Activated CD8-positive, alpha-beta memory T cell treated with anti-CD3 and anti-CD28 coated beads, Interleukin-2, amount 50 U/mL, for 24 hours (primary cell): ENCODE data around the gene SCUBE1.

Source experiments
- DNase-seq: peaks from one replicate; pipeline ENCODE4 v3.0.0-alpha.2; 2020; ENCODE audit errors: extremely low read depth

The SCUBE1 gene

DNA sequence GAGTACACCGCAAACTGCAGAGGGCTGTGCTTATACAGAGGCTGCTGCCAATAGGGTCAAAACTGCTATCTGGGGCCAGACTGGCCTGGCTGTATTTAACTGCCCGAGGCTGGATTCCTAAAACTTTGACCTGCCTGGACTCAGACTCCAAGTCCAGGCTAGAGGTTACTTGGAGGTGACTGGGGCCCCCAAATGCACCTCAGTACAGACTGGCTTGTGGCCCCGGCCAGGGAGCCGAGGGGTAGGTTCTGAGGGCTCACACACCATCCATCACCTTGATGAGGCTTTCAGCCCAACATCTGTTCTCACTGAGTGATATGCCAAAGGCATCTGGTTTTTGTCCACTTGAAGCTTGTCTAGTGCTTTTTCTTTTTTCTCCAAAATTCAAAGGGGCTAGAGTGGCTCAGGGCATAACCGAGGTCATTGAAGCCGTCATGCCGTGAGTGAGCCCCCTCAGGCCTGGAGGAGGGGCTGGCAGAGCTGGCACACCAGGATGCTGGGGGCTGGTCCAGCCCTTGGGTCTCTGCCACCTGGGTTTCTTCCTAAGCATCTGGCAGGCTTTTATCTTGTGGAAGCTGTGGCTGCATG lies 103.9 kb downstream of the SCUBE1 start:
- no peak for DNase-seq

DNA sequence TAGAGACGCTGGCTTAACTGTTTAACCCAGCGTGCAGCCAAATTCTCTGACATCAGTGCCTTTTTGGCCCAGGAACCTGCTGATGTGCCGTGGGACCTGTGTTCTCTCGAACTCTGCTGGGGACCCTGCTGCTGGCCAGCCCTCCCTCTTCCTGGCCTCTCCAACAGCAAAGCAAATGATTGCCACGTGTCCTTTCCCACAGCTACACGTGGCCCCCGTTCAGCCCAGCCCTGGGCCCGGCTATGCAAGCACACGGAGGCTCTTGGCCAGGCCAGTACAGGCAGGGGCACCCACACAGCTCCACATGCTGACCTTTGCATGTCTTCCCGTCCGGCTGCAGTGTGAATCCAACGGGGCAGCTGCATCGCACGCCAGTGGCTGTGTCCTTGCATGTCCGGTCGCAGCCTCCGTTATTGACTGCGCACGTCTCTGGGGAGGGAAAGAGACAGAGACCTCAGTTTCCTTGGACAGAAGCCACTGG lies 104.6 kb downstream of the SCUBE1 start:
- no peak for DNase-seq

- no peak for DNase-seq
Observed at GRCh38 chr22:43237280-43237679, 105.9 kb downstream of the SCUBE1 start.

GRCh38 chr22:43236411-43237166 lies 106.6 kb downstream of the SCUBE1 start:
- DNase-seq: no peak

DNA sequence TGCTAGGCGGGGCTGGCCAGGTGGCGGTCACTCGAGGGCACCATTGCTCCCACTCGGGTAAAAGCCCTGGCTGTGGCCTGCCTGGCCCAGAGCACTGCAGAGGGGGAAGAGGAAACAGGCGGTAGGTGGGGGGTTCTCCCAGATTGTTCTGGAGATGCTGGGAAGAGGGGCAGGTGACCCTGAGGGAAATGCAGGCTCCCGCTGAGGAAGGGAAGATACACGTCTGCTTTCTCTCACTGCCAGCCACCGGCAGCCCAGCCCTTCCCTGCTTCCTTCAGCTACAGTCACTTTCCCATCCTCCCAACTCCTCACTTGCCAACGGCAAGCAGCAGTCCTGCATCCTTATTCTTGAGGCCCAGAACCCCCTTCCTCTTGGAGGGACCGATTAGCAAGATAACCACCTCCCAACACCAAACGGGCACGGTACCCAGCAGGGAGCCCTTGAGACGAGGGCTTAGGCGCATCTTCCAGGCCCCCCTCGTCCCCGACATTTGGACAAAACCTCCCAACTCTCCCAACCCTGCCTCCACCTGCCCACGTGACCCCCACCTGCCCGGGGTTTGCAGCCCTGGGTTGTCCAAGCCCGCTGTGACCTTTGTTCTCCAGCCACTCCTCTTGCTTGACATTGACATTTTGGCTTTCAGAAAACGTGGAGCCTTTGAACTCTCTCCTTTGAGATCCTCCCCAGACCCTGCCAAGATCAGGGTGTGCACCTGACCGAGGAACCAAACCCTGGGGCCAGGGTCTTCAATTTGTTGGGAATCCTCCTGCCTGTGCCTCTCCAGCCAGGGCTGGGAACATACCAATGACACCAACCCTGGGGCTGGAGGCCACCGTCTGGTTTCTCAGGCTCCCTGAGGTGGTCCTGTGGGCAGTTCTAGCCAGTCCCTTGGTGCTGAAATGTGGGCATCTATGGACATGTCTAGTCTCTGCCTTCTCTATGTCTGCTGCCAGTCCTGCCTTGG lies 107.4 kb downstream of the SCUBE1 start:
- DNase-seq: no peak

- no peak for DNase-seq
Observed at GRCh38 chr22:43234264-43234988, 108.7 kb downstream of the SCUBE1 start.

DNA sequence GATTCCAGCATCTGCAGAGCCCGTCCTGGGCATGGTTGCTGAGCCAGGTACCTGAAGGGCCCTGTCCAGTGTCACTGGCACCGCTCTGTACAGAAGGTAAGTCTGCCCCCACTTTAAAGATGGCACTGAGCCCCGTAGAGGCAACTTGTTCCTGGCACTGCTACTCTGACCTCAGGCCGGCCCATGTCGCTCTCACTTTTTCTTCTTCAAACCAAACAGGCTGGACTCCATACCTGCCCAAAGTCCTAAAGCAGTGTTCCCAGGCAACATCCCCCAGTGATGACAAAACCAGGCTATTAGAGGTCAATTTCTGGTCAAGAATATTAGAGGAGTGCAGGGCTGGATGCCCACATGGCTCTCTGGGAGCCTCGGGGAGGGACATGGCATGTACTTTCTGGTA lies 109.6 kb downstream of the SCUBE1 start:
- no peak for DNase-seq

- no peak for DNase-seq
Observed at GRCh38 chr22:43232445-43232844, 110.7 kb downstream of the SCUBE1 start.

GRCh38 chr22:43231724-43232034 lies 111.5 kb downstream of the SCUBE1 start:
- DNase-seq: no peak

GRCh38 chr22:43230971-43231723 lies 112.0 kb downstream of the SCUBE1 start:
- peak; percentile 35 for DNase-seq

DNA sequence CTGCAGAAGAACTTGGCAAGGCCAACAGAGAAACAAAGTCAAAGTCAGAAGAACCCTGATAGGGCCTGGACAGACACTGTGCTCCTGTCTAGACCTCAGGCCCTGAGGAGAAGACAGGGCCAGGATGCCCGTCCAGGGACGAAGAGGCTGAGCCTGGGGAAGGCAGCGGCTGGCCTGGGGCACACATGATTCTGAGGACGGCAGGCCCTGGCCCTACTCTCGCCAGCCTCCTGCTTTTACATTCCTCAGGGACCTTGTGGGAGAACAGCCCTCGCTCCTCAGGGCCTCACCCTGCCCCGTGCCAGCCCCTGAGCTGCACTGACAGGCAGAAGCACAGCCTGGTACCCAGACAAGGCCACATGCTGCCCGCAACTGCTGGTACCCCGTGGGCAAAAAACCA lies 112.6 kb downstream of the SCUBE1 start:
- DNase-seq: no peak

GRCh38 chr22:43228863-43229262 lies 114.3 kb downstream of the SCUBE1 start:
- no peak for DNase-seq

DNA sequence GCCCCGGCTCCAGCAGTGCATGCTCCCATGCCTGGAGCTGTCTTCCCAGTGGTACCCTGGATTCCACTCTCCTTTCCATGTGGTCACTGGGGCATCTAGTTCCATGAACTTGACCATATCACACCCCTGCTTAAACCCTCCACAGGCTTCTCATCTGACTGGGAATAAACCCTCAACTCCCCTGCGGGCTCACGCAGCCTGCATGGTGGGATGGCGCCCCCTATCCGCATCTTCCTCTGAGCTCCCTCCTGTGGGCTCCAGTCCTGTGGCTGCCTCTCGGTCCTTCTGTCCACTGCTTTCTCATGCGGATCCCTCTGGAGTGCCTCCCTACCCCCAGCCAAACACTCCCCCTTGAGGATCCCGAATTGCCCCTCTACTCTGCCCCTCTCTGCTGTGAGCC lies 114.8 kb downstream of the SCUBE1 start:
- DNase-seq: no peak

- DNase-seq: no peak
Observed at GRCh38 chr22:43227239-43227630, 115.9 kb downstream of the SCUBE1 start.

GRCh38 chr22:43226377-43227238 lies 116.6 kb downstream of the SCUBE1 start:
- no peak for DNase-seq

DNA sequence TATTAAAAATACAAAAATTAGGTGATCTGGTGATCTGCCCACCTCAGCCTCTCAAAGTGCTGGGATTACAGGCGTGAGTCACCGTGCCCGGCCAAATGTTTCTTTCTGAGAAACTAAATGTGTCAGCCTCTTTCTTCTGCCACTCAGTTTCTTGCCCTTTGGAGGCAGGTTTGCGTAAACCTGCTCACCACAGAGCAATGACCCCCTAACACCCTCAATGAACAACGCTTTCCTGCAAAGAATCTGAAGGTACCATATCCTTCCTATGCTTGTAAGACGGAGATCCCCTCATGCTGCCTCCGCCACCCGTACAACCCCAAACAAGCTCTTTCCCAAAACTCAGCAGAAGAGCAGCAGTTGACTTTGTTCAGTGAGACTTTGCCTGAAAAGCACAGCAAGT lies 117.6 kb downstream of the SCUBE1 start:
- no peak for DNase-seq

DNA sequence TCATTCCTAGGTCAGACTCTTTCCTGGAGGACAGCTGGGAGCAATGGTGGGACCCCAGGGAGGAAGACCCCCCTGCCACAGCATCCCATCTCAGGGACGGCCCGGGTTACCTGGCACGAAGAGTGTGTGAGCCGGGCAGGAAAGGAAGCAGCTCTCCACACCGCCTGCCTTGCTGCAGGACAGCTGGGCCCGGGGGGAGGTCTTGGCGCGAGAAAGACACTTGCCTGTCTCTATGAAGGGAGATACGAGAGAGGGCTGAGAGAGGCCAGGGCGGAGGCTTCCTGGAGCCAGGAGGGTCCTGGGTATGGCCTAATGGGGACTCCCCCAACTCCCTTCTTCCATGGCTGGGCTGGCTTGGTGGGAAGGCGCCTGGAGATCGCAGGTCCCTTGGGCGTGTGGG lies 120.2 kb downstream of the SCUBE1 start:
- no peak for DNase-seq

GRCh38 chr22:43222262-43222661 lies 120.9 kb downstream of the SCUBE1 start:
- no peak for DNase-seq

- DNase-seq: no peak
Observed at GRCh38 chr22:43220625-43221380, 122.4 kb downstream of the SCUBE1 start.
